Neural progenitor cell (in vitro differentiated cells): ENCODE results near the gene CRACDL.
"Not testable (repeated sequence)": the region's sequence is repeated elsewhere in the genome, so short reads cannot be mapped to it uniquely, and the experiment has no call there.

Experiments
- CTCF ChIP-seq: fragments of 200-600 bp; sonication (generic); IDR thresholded peaks from 2 replicates; pipeline ENCODE4 v1.5.1; 2017; ENCODE audit warnings: antibody characterized with exemption, mild to moderate bottlenecking
- EZH2 ChIP-seq: fragments of 200-600 bp; sonication (generic); IDR thresholded peaks from 2 replicates; pipeline ENCODE4 v1.6.1; 2017; ENCODE audit warnings: antibody characterized with exemption, mild to moderate bottlenecking, moderate library complexity

DNA sequence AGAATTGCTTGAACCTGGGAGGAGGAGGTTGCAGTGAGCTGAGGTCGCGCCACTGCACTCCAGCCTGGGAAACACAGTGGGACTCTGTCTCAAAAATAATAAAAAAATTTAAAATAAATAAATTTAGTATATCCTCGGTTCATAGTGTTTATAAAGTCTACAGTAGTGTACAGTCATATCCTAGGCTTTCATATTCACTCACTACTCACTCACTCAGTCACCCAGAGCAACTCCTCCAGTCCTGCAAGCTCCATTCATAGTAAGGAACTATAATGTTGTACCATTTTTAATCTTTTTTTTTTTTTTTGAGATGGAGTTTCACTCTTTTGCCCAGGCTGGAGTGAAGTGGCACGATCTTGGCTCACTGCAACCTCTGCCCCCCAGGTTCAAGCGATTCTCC lies 58.4 kb downstream of the CRACDL start:
- TF ChIP-seq CTCF, EZH2: not testable (repeated sequence)
